ENCODE results near the gene TNNI3. TPM values are rescaled to one million over a fixed set of nuclear protein-coding genes. Genes with fewer than 3 reads are reported as not detected.

TNNI3 gene
- total RNA-seq, 2 donors from 2014 or later = 9.8 to 14.2 TPM

DNA sequence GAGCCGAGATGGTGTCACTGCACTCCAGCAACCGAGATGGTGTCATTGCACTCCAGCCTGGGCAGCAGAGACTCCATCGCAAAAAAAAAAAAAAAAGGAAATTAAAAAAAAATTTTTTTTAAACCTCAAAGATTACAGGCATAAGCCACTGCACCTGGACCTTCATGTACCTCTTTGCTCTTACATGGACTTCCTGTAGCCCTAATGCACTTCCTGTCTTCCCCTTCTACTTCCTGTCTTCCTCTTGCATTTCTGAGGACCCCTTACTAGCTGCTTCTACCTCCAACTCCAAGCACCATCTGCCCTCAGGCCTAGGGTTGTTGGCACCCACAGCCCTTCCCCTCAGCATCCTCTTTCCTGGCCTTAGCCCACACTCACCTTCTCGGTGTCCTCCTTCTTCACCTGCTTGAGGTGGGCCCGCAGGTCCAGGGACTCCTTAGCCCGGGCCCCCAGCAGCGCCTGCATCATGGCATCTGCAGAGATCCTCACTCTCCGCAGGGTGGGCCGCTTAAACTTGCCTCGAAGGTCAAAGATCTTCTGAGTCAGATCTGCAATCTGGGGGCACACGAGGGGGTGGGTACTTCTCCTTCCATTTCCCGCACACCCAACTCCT, 3.8 kb downstream of the TNNI3 start:
- H3K36me3 ChIP-seq (ENCODE audit: control insufficient read depth, insufficient read depth, low read length) = no peaks in the 10 kb centered on the region
- H3K27ac Mint-ChIP-seq = no peak overlapping the region
- H3K4me3 ChIP-seq (ENCODE audit: low read length) = no peak overlapping the region
- H3K27me3 ChIP-seq (ENCODE audit: control insufficient read depth, insufficient read depth, low read length, poor library complexity, severe bottlenecking) = no peaks in the 10 kb centered on the region
- H3K9me3 Mint-ChIP-seq = peaks cover 4% of the 10 kb centered on the region
- peaks cover 6% of the 10 kb centered on the region for H3K4me1 Mint-ChIP-seq
- H3K27me3 Mint-ChIP-seq (ENCODE audit: insufficient read depth) = peaks cover 65% of the 10 kb centered on the region
- H3K4me3 Mint-ChIP-seq = no peak overlapping the region
- DNase-seq = no peak
- no peak overlapping the region for H3K9ac ChIP-seq (ENCODE audit: extremely low read depth, low read length, poor library complexity, severe bottlenecking)
- H3K9me3 ChIP-seq (ENCODE audit: control insufficient read depth, low read length) = peaks cover 8% of the 10 kb centered on the region
- H3K4me1 ChIP-seq (ENCODE audit: control insufficient read depth, insufficient read depth, low read length) = no peaks in the 10 kb centered on the region
- H3K27ac ChIP-seq (ENCODE audit: low read depth, low read length) = no peak overlapping the region
- H3K36me3 Mint-ChIP-seq (ENCODE audit: low read depth) = peaks cover 11% of the 10 kb centered on the region
- TF ChIP-seq, protein P1, sequence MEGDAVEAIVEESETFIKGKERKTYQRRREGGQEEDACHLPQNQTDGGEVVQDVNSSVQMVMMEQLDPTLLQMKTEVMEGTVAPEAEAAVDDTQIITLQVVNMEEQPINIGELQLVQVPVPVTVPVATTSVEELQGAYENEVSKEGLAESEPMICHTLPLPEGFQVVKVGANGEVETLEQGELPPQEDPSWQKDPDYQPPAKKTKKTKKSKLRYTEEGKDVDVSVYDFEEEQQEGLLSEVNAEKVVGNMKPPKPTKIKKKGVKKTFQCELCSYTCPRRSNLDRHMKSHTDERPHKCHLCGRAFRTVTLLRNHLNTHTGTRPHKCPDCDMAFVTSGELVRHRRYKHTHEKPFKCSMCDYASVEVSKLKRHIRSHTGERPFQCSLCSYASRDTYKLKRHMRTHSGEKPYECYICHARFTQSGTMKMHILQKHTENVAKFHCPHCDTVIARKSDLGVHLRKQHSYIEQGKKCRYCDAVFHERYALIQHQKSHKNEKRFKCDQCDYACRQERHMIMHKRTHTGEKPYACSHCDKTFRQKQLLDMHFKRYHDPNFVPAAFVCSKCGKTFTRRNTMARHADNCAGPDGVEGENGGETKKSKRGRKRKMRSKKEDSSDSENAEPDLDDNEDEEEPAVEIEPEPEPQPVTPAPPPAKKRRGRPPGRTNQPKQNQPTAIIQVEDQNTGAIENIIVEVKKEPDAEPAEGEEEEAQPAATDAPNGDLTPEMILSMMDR (conservative IDR thresholded peaks at IDR 0.05) = no peak
- WGBS, 2 experiments (ENCODE audit: insufficient coverage in 1 of 2, insufficient read length in 1 of 2) = 91 to 95% methylated on average over 9 to 12 of the region's 12 CpGs

DNA sequence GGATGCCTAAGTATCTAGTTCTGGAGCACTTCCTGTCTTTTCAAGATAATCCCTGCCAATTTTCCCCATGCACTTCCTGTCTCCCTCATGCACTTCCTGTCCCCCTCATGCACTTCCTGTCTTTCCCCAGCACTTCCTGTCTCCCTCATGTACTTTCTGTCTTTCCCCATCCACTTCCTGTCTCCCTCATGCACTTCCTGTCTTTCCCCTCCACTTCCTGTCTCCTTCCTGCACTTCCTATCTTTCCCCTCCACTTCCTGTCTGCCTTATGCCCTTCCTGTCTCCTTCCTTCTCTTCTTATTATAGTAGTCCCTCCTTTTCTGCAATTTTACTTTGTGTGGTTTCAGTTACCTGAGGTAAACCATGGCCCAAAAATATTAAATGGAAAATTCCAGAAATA, 5.5 kb downstream of the TNNI3 start:
- Mint-ChIP-seq H3K36me3 (ENCODE audit: low read depth) (peaks cover 11% of the 10 kb centered on the region), H3K9me3 (peaks cover 4% of the 10 kb centered on the region), H3K4me3 (no peak overlapping the region), H3K27me3 (ENCODE audit: insufficient read depth) (peaks cover 59% of the 10 kb centered on the region), H3K27ac (no peak overlapping the region), H3K4me1 (peaks cover 10% of the 10 kb centered on the region)
- H3K4me3 ChIP-seq (ENCODE audit: low read length) = no peak overlapping the region
- DNase-seq = no peak
- H3K27ac ChIP-seq (ENCODE audit: low read depth, low read length) = no peak overlapping the region
- H3K36me3 ChIP-seq (ENCODE audit: control insufficient read depth, insufficient read depth, low read length) = no peaks in the 10 kb centered on the region
- H3K4me1 ChIP-seq (ENCODE audit: control insufficient read depth, insufficient read depth, low read length) = no peaks in the 10 kb centered on the region
- TF ChIP-seq, protein P1 (conservative IDR thresholded peaks at IDR 0.05) = no peak
- peaks cover 8% of the 10 kb centered on the region for H3K9me3 ChIP-seq (ENCODE audit: control insufficient read depth, low read length)
- H3K9ac ChIP-seq (ENCODE audit: extremely low read depth, low read length, poor library complexity, severe bottlenecking) = no peak overlapping the region
- no peaks in the 10 kb centered on the region for H3K27me3 ChIP-seq (ENCODE audit: control insufficient read depth, insufficient read depth, low read length, poor library complexity, severe bottlenecking)

DNA sequence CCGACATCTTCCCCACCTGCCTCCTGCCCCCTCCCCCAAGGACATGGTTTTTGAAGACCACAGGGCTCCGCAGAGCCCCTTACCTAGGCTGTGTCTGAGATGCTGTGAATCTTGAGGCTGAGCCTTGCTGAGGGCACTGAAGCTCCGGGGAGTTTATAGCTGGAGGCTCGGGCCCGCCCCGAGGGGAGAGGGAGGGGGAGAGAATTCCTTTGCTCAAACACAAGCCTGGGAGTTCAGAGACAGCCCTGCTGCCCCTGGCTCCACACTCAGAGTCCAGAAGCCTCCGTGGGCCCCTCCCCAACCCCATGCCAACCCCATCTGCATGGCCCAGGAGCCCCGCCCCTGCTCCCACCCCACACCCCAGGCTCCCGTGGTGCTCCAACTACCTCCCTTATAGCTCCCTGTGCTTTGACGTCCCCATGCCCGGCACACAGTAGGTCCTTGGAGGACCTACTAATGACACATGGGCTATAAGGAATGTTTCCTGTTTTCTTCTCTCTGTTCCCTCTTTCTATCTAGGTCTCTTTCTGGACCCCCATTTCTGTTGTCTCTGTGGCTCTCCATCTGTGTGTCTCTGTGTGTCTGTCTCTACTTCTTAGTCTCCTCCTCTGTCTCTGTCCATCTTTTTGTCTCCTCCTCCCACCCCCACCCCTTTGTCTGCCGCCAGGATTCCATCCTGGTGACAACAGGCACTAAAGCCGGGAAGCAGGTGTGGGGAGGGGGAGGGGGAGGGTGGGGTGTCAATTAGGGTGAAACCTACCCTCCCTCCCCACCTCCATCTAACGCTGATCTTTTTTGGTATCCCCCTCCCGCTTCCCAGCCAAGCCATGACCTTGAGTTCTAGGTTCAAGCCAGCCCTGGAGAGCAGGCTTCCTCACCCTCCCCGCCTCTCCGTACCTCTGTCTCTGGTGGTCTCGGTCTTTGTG, 8.2 kb downstream of the TNNI3 start, which contains the start of gene TNNT1:
Gene TNNT1, minus strand, starts transcription at position 129 of the 926 bp plus-strand sequence. CDS start 2,049 bp downstream, outside the sequence.
- no peak within 1 kb of the TSS for H3K9ac ChIP-seq (ENCODE audit: extremely low read depth, low read length, poor library complexity, severe bottlenecking)
- Mint-ChIP-seq H3K4me1 (peaks cover 10% of the 10 kb centered on the region), H3K36me3 (ENCODE audit: low read depth) (peaks cover 11% of the 10 kb centered on the region), H3K9me3 (peaks cover 4% of the 10 kb centered on the region), H3K27me3 (ENCODE audit: insufficient read depth) (peaks cover 60% of the 10 kb centered on the region), H3K27ac (no peak within 1 kb of the TSS), H3K4me3 (no peak within 1 kb of the TSS)
- peak within 1 kb of the TSS; percentile 49 for H3K4me3 ChIP-seq (ENCODE audit: low read length)
- peak; percentile 80 for DNase-seq
- H3K36me3 ChIP-seq (ENCODE audit: control insufficient read depth, insufficient read depth, low read length) = no peaks in the 10 kb centered on the region
- no peaks in the 10 kb centered on the region for H3K4me1 ChIP-seq (ENCODE audit: control insufficient read depth, insufficient read depth, low read length)
- 26 to 30% methylated on average over 10 to 13 of the region's 18 CpGs for WGBS, 2 experiments (ENCODE audit: insufficient coverage in 1 of 2, insufficient read length in 1 of 2)
- no peak within 1 kb of the TSS for H3K27ac ChIP-seq (ENCODE audit: low read depth, low read length)
- peaks cover 8% of the 10 kb centered on the region for H3K9me3 ChIP-seq (ENCODE audit: control insufficient read depth, low read length)
- TF ChIP-seq, protein P1 (conservative IDR thresholded peaks at IDR 0.05) = no peak
- H3K27me3 ChIP-seq (ENCODE audit: control insufficient read depth, insufficient read depth, low read length, poor library complexity, severe bottlenecking) = no peaks in the 10 kb centered on the region

Measured in endodermal cell (in vitro differentiated cells).